B cell (primary cell): ENCODE measurements around the gene SUSD4. TPM values are rescaled to one million over a fixed set of nuclear protein-coding genes. Genes with fewer than 3 reads are reported as not detected.

Experiments used
- ATAC-seq: fragments of 200-7000 bp; cut with Tn5 transposase; one replicate; pipeline ENCODE4 v1.10.0; 2021; ENCODE audit warnings: low read depth, mild to moderate bottlenecking, moderate number of reproducible peaks, moderate library complexity
- CTCF ChIA-PET: fragments of 350-600 bp; sonication (Branson Sonifier 250); formaldehyde crosslinking; loops from one replicate; lab custom pipeline; 2021; ENCODE audit warnings: antibody characterized with exemption, inconsistent platforms; lab: Charles Lee
- POLR2A ChIA-PET: fragments of 350-600 bp; sonication (Branson Sonifier 250); formaldehyde crosslinking; loops from one replicate; lab custom pipeline; 2021; ENCODE audit warnings: antibody characterized with exemption; lab: Charles Lee
- DNase-seq: peaks from one replicate; pipeline ENCODE4 v3.0.0; 2013
- H2AFZ ChIP-seq: 2 replicates; pipeline ENCODE4 v1.6.1; 2012; ENCODE audit warnings: mild to moderate bottlenecking, low read depth, low read length; ENCODE audit not compliant: insufficient read depth, poor library complexity, severe bottlenecking
- H3K27ac ChIP-seq, 2 donors: 1 replicate in 1 of 2; 2 replicates in 1 of 2; pipeline ENCODE4 v1.5.1; 2012 to 2013; ENCODE audit warnings: low read length in 2 of 2, mild to moderate bottlenecking in 2 of 2, moderate library complexity in 1 of 2
- H3K27me3 ChIP-seq, 4 experiments: fragments of 200-600 bp in 1 of 4; sonication (generic) in 1 of 4; replicated peaks in 1 of 4; 1 replicate in 2 of 4; 2 replicates in 2 of 4; pipeline versions ENCODE4 v1.6.1 to v1.7.0; 2013 to 2016; ENCODE audit warnings: low read length in 3 of 4, mild to moderate bottlenecking in 2 of 4, mixed read lengths in 1 of 4, moderate library complexity in 1 of 4; ENCODE audit not compliant: insufficient read depth in 4 of 4, control insufficient read depth in 3 of 4; ENCODE audit errors: control extremely low read depth in 1 of 4
- H3K36me3 ChIP-seq, 2 experiments: replicated peaks in 1 of 2; 1 replicate in 1 of 2; 2 replicates in 1 of 2; pipeline versions ENCODE4 v1.6.1 to v1.7.1; 2013; ENCODE audit warnings: low read length in 1 of 2; ENCODE audit not compliant: insufficient read depth in 2 of 2, control insufficient read depth in 1 of 2; ENCODE audit errors: control extremely low read depth in 1 of 2, extremely low read depth in 1 of 2
- H3K4me1 ChIP-seq, 2 donors: fragments of 200-600 bp in 1 of 2; sonication (generic) in 1 of 2; 1 replicate in 1 of 2; 2 replicates in 1 of 2; pipeline versions ENCODE4 v1.5.1 to v1.6.1; 2013 to 2017; ENCODE audit warnings: low read length in 2 of 2; ENCODE audit not compliant: control insufficient read depth in 2 of 2, insufficient read depth in 2 of 2
- H3K4me2 ChIP-seq: replicated peaks from 2 replicates; pipeline ENCODE3; 2012; ENCODE audit warnings: mild to moderate bottlenecking, low read depth, low read length; ENCODE audit not compliant: poor library complexity, severe bottlenecking
- H3K4me3 ChIP-seq, 5 experiments: fragments of 200-600 bp in 1 of 5; sonication (generic) in 1 of 5; 1 replicate in 3 of 5; 2 replicates in 2 of 5; pipeline versions ENCODE4 v1.5.1 to v1.7.0; 2011 to 2016; ENCODE audit warnings: low read length in 4 of 5, mild to moderate bottlenecking in 4 of 5, low read depth in 2 of 5, control low read depth in 1 of 5, moderate library complexity in 1 of 5; ENCODE audit not compliant: insufficient read depth in 1 of 5; ENCODE audit errors: control extremely low read depth in 1 of 5, extremely low read depth in 1 of 5
- H3K79me2 ChIP-seq: fragments of 200-600 bp; sonication (generic); one replicate; pipeline ENCODE4 v1.6.0; 2016; ENCODE audit warnings: low read length; ENCODE audit not compliant: control insufficient read depth, insufficient read depth
- H3K9ac ChIP-seq: fragments of 200-600 bp; sonication (generic); 2 replicates; pipeline ENCODE4 v1.6.1; 2017; ENCODE audit warnings: mild to moderate bottlenecking, low read length, moderate library complexity
- H3K9me3 ChIP-seq, 3 donors: one replicate each; pipeline versions ENCODE4 v1.6.1 to v1.7.1; 2013; ENCODE audit warnings: low read length in 2 of 3; ENCODE audit not compliant: control insufficient read depth in 2 of 3, insufficient read depth in 1 of 3; ENCODE audit errors: control extremely low read depth in 1 of 3
- H4K20me1 ChIP-seq: 2 replicates; pipeline ENCODE4 v1.6.0; 2012; ENCODE audit warnings: mild to moderate bottlenecking, low read length; ENCODE audit not compliant: insufficient read depth, control insufficient read depth, poor library complexity, severe bottlenecking
- H3K27ac Mint-ChIP-seq: one replicate; pipeline ENCODE4 v1.8.0; 2021; ENCODE audit warnings: mixed read lengths
- H3K27me3 Mint-ChIP-seq: one replicate; pipeline ENCODE4 v1.8.0; 2021; ENCODE audit warnings: mixed read lengths
- H3K4me1 Mint-ChIP-seq: one replicate; pipeline ENCODE4 v1.8.0; 2021; ENCODE audit warnings: mixed read lengths
- H3K4me3 Mint-ChIP-seq: one replicate; pipeline ENCODE4 v1.8.0; 2021; ENCODE audit warnings: mixed read lengths
- H3K9me3 Mint-ChIP-seq: one replicate; pipeline ENCODE4 v1.8.0; 2022; ENCODE audit warnings: mixed read lengths; ENCODE audit not compliant: insufficient read depth
- CTCF ChIP-seq: fragments of 200-600 bp; IDR thresholded peaks from one replicate; pipeline ENCODE4 v1.8.0; 2022; ENCODE audit warnings: antibody characterized with exemption, mild to moderate bottlenecking
- EZH2 ChIP-seq: IDR thresholded peaks from 2 replicates; pipeline ENCODE4 v1.6.1; 2012; ENCODE audit warnings: borderline replicate concordance, low read depth, mild to moderate bottlenecking, moderate library complexity, low read length; ENCODE audit not compliant: insufficient read depth, poor library complexity, severe bottlenecking
- WGBS: methylation state at CpG from one replicate; pipeline ENCODE4 v1.1.5; 2013; ENCODE audit warnings: missing lambda C conversion rate; ENCODE audit not compliant: insufficient coverage; 5-methylcytosine and 5-hydroxymethylcytosine counted together
- intact Hi-C: fragments of 100-400 bp; cut with micrococcal nuclease; formaldehyde crosslinking; loops from one replicate; pipeline ENCODE4 v1.10.0; 2022
- polyA plus RNA-seq: library from polyadenylated mRNA; depleted of rRNA; stranded (reverse); fragments of >200 nt; gene quantifications from 2 replicates; pipeline ENCODE4 v1.2.3, GENCODE V29; 2012
- total RNA-seq, 2 donors: library from RNA; stranded (reverse); fragments of 120-200 nt in 1 of 2; gene quantifications; 1 replicate in 1 of 2; 2 replicates in 1 of 2; pipeline versions ENCODE4 v1.2.3 to v1.2.4, GENCODE V29; 2013 to 2022

Gene SUSD4
- total and polyA plus RNA-seq, 2 donors (not counting 1 experiment from before 2014, with no cell fraction given) = 0.13 TPM; not detected in 1

- H3K9me3 ChIP-seq = peaks cover 0 to 6% (median 0%) of the 10 kb centered on the region in 3 donors
- H3K9me3 Mint-ChIP-seq = no peaks in the 10 kb centered on the region
- 83% methylated on average over 1 of the region's 3 CpGs for WGBS
Measured at GRCh38 chr1:223311826-223312225, 52.1 kb downstream of the SUSD4 start.

GRCh38 chr1:223308136-223308535, 55.8 kb downstream of the SUSD4 start:
- ATAC-seq (no peak), DNase-seq (no peak)
- Mint-ChIP-seq H3K9me3 (no peaks in the 10 kb centered on the region), H3K27ac (no peak overlapping the region), H3K27me3 (peaks cover 4% of the 10 kb centered on the region), H3K4me3 (no peak overlapping the region), H3K4me1 (no peaks in the 10 kb centered on the region)
- 57% methylated on average over 1 of the region's 2 CpGs for WGBS
- Histone ChIP-seq H3K9ac (no peak overlapping the region), H3K36me3 (no peaks in the 10 kb centered on the region), H4K20me1 (no peaks in the 10 kb centered on the region), H3K27me3 (peaks cover 0 to 4% (median 0%) of the 10 kb centered on the region in 4 experiments), H2AFZ (no peak overlapping the region), H3K79me2 (no peaks in the 10 kb centered on the region), H3K4me1 (no peaks in the 10 kb centered on the region), H3K27ac (no peak overlapping the region), H3K9me3 (peaks cover 0 to 3% (median 3%) of the 10 kb centered on the region in 3 donors), H3K4me3 (no peak overlapping the region), H3K4me2 (no peak overlapping the region)
- POLR2A ChIA-PET = no interaction called here
- CTCF ChIA-PET = no interaction called here
- intact Hi-C loops = no loop called here
- no peak for TF ChIP-seq CTCF
- no peak for TF ChIP-seq EZH2

More at GRCh38 chr1:223311826-223312225, 52.1 kb downstream of the SUSD4 start:
- Histone ChIP-seq H3K79me2 (no peaks in the 10 kb centered on the region), H3K4me3 (no peak overlapping the region), H3K36me3 (no peaks in the 10 kb centered on the region), H4K20me1 (no peaks in the 10 kb centered on the region), H3K4me2 (no peak overlapping the region), H3K27me3 (peaks cover 0 to 2% (median 0%) of the 10 kb centered on the region in 4 experiments), H3K27ac (no peak overlapping the region), H3K9ac (no peak overlapping the region), H3K4me1 (no peaks in the 10 kb centered on the region), H2AFZ (no peak overlapping the region)
- Mint-ChIP-seq H3K4me1 (no peaks in the 10 kb centered on the region), H3K27ac (no peak overlapping the region), H3K4me3 (no peak overlapping the region), H3K27me3 (peaks cover 4% of the 10 kb centered on the region)
- intact Hi-C loops = no loop called here
- POLR2A ChIA-PET = no interaction called here
- DNase-seq (no peak), ATAC-seq (no peak)
- CTCF ChIA-PET = no interaction called here
- TF ChIP-seq CTCF = no peak
- no peak for TF ChIP-seq EZH2
